K562 (cell line): ENCODE results near the gene RALGAPB. TPM values are rescaled to one million over a fixed set of nuclear protein-coding genes. Genes with fewer than 3 reads are reported as not detected.

Experiments used
- ATAC-seq: fragments of 200-7000 bp; cut with Tn5 transposase; 3 replicates; pipeline ENCODE4 v1.9.1; 2020; ENCODE audit warnings: moderate library complexity
- BruUV-seq: library from RNA; stranded (reverse); fragments of 400-500 nt; replicated peaks from 2 replicates; lab custom pipeline; 2021; lab: Mats Ljungman, UMichigan
- CTCF ChIA-PET: fragments of 300-600 bp; formaldehyde crosslinking; extraction: SDS; loops from one replicate; lab custom pipeline; 2021; ENCODE audit warnings: low intra/inter-chr PET ratio; lab: Yijun Ruan, JAX
- POLR2A ChIA-PET: fragments of 300-600, 350-650 bp; sonication (Branson Sonifier 250); formaldehyde crosslinking; extraction: SDS; loops from one replicate; lab custom pipeline; 2021; ENCODE audit warnings: antibody characterized with exemption, inconsistent platforms; lab: Yijun Ruan, JAX
- DNase-seq, 4 experiments: peaks; one replicate each; pipeline versions ENCODE4 v3.0.0 to v3.0.0-alpha.2; 2011 to 2018; ENCODE audit warnings: low spot score in 3 of 4, mixed read lengths in 3 of 4; ENCODE audit errors: extremely low read depth in 1 of 4
- FAIRE-seq: peaks from 2 replicates; lab custom pipeline; 2011; peaks lifted over from hg19 to GRCh38; lab: Jason Lieb, UNC
- H2AFZ ChIP-seq: 2 replicates; pipeline ENCODE4 v1.6.0; 2011; ENCODE audit warnings: low read depth, low read length, control low read depth, inconsistent platforms
- H3K27ac ChIP-seq: fragments of 200-600 bp; 3 replicates; pipeline ENCODE4 v1.8.0; 2011; ENCODE audit warnings: low read depth, mild to moderate bottlenecking, control low read depth, inconsistent platforms, low read length, moderate library complexity, mixed read lengths; ENCODE audit errors: extremely low read depth
- H3K27me3 ChIP-seq, 2 experiments: fragments of 300-600 bp in 1 of 2; 2 replicates in 1 of 2; 3 replicates in 1 of 2; pipeline versions ENCODE4 v1.6.0 to v1.8.0; 2011; ENCODE audit warnings: inconsistent platforms in 2 of 2, low read length in 2 of 2, mild to moderate bottlenecking in 1 of 2, mixed read lengths in 1 of 2, moderate library complexity in 1 of 2; ENCODE audit not compliant: control insufficient read depth in 2 of 2, insufficient read depth in 2 of 2
- H3K36me3 ChIP-seq: fragments of 300-600 bp; 3 replicates; pipeline ENCODE4 v1.8.0; 2011; ENCODE audit warnings: mild to moderate bottlenecking, low read length, inconsistent platforms; ENCODE audit not compliant: control insufficient read depth, insufficient read depth
- H3K4me1 ChIP-seq, 2 experiments: fragments of 200-600 bp in 1 of 2; replicated peaks in 1 of 2; 2 replicates in 1 of 2; 3 replicates in 1 of 2; pipeline versions ENCODE4 v1.5.1 to v1.8.0; 2011; ENCODE audit warnings: inconsistent platforms in 2 of 2, low read length in 2 of 2, mild to moderate bottlenecking in 1 of 2, mixed read lengths in 1 of 2, moderate library complexity in 1 of 2; ENCODE audit not compliant: control insufficient read depth in 2 of 2, insufficient read depth in 2 of 2
- H3K4me2 ChIP-seq: 2 replicates; pipeline ENCODE4 v1.6.1; 2011; ENCODE audit warnings: low read length, control low read depth, inconsistent platforms, mixed read lengths; ENCODE audit not compliant: insufficient read depth
- H3K4me3 ChIP-seq: fragments of 200-600 bp; sonication (generic), shearing (Covaris generic); 2 replicates; pipeline ENCODE4 v1.5.1; 2016; ENCODE audit warnings: control low read depth, inconsistent platforms
- H3K79me2 ChIP-seq: fragments of 200-600 bp; 3 replicates; pipeline ENCODE4 v1.8.0; 2011; ENCODE audit warnings: low read length, inconsistent platforms; ENCODE audit not compliant: control insufficient read depth, insufficient read depth
- H3K9ac ChIP-seq, 2 experiments: 2 replicates each; pipeline versions ENCODE4 v1.6.0 to v1.6.1; 2011; ENCODE audit warnings: low read depth in 2 of 2, low read length in 2 of 2, control low read depth in 1 of 2, inconsistent platforms in 1 of 2, mild to moderate bottlenecking in 1 of 2, mixed read lengths in 1 of 2; ENCODE audit not compliant: insufficient read depth in 1 of 2
- H3K9me1 ChIP-seq: one replicate; pipeline ENCODE4 v1.6.0; 2011; ENCODE audit warnings: inconsistent platforms, mild to moderate bottlenecking, low read length, moderate library complexity; ENCODE audit not compliant: control insufficient read depth, insufficient read depth
- H3K9me3 ChIP-seq: replicated peaks from 2 replicates; pipeline ENCODE4 v1.5.1; 2011; ENCODE audit warnings: low read depth, low read length, inconsistent platforms; ENCODE audit not compliant: control insufficient read depth, insufficient read depth
- H4K20me1 ChIP-seq: replicated peaks from 2 replicates; pipeline ENCODE4 v1.6.1; 2011; ENCODE audit warnings: low read length, inconsistent platforms, mixed read lengths; ENCODE audit not compliant: control insufficient read depth, insufficient read depth
- ARHGAP35 ChIP-seq: fragments of 450-650 bp; IDR thresholded peaks from 2 replicates; pipeline ENCODE4 v1.6.1; 2018; ENCODE audit not compliant: partially characterized antibody
- PHB2 ChIP-seq: fragments of 450-650 bp; IDR thresholded peaks from 2 replicates; pipeline ENCODE4 v1.6.1; 2017; ENCODE audit warnings: low read depth
- PRMT5 ChIP-seq: sonication (generic); formaldehyde crosslinking; IDR thresholded peaks from 2 replicates; pipeline ENCODE4 v1.5.0; 2020; ENCODE audit warnings: missing genetic modification reagents
- ZNF224 ChIP-seq: sonication (generic); formaldehyde crosslinking; IDR thresholded peaks from 2 replicates; pipeline ENCODE4 v1.8.0; 2022; ENCODE audit warnings: mild to moderate bottlenecking, missing genetic modification reagents
- ZNF551 ChIP-seq: fragments of 250-450 bp; sonication (Bioruptor Pico); IDR thresholded peaks from 2 replicates; pipeline ENCODE4 v1.5.0; 2021; ENCODE audit warnings: mild to moderate bottlenecking, moderate library complexity
- ZNF583 ChIP-seq: fragments of 250-450 bp; sonication (Bioruptor Pico); IDR thresholded peaks from 2 replicates; pipeline ENCODE4 v1.4.0; 2020
- in situ Hi-C: fragments of 300-500 bp; cut with MboI; formaldehyde crosslinking; loops from 4 replicates; pipeline ENCODE4 v1.15.0; 2018; ENCODE audit warnings: inconsistent platforms, mixed read lengths
- intact Hi-C: fragments of 100-400 bp; cut with micrococcal nuclease; formaldehyde crosslinking; loops from 2 replicates; pipeline ENCODE4 v1.14.2; 2022
- polyA plus RNA-seq, 8 experiments: library from polyadenylated mRNA; depleted of rRNA in 4 of 8; stranded (reverse) in 5 of 8; unstranded in 3 of 8; fragments of >200 nt; fragmentation: Nextera tagmentation in 2 of 8; fragmentation: Illumina TruSeq in 1 of 8; extraction: Ambion mirVana in 2 of 8; extraction: Trizol in 1 of 8; gene quantifications; 2 replicates each; pipeline versions ENCODE4 v1.2.1 to v1.2.3, GENCODE V29; 2011 to 2014; ENCODE audit warnings: inconsistent platforms in 1 of 8, missing spikeins in 1 of 8
- total RNA-seq, 7 experiments: library from RNA; depleted of rRNA in 6 of 7; stranded (reverse); fragments of >200 nt in 6 of 7; fragmentation: Illumina TruSeq in 2 of 7; extraction: Trizol in 2 of 7; gene quantifications; 2 replicates each; pipeline versions ENCODE4 v1.2.1 to v1.2.3, GENCODE V29; 2011 to 2021; ENCODE audit warnings: low replicate concordance in 1 of 7
- TF ChIP-seq, protein P1 (sequence below): fragments of 450-650 bp; IDR thresholded peaks from one replicate; pipeline ENCODE4 v1.6.1; 2018; ENCODE audit warnings: mild to moderate bottlenecking, moderate library complexity; ENCODE audit not compliant: partially characterized antibody
- TF ChIP-seq, protein P2 (sequence below): fragments of 250-450 bp; sonication (Bioruptor Pico); IDR thresholded peaks from 2 replicates; pipeline ENCODE4 v1.5.0; 2022; ENCODE audit warnings: mild to moderate bottlenecking
- TF ChIP-seq, protein P3 (sequence below): fragments of 450-650 bp; IDR thresholded peaks from 2 replicates; pipeline ENCODE4 v1.6.1; 2018; ENCODE audit warnings: mild to moderate bottlenecking, low read depth; ENCODE audit not compliant: partially characterized antibody

Gene RALGAPB
- total and polyA plus RNA-seq, 9 of the 15 experiments (the other 6 are each of a cell fraction or from before 2014, with no cell fraction given) = 4.3 to 25.6 (median 13.6) TPM

DNA sequence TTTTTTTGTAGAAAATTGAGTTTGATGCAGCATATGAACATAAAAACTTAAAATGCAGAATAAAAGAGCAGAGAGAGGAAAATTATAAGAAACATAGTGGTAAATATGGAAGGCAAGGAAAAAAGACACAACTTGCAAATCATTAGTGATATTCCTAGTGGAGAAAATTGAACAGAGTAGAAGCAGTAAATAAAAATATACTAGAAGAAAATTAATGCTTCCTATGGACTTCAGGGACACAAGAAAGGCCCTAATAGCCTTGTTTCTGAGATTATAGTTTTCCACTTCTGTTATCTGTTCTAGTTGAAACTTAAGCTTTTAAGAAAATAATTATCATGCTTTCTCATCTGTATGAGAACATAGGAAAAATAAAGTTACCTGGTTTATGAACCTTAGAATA is 82.8 kb downstream of the RALGAPB start:
- no TSS peak for BruUV-seq
- no peak for FAIRE-seq
- in situ Hi-C loops (no loop called here), intact Hi-C loops (no loop called here)
- H3K9me1 ChIP-seq = no peaks in the 10 kb centered on the region
- no peaks in the 10 kb centered on the region for H3K27me3 ChIP-seq
- ChIA-PET POLR2A (interaction anchor here (1.0 kb wide), 1 partner anchor 9 kb away, joined by 3 read pairs; no protein-coding TSS in a partner anchor), CTCF (no interaction called here)
- peak; percentile 93; the same call in 1 of the 2 replicates for TF ChIP-seq ZNF583 (CRISPR knock-in tag)
- TF ChIP-seq PHB2 = no peak
- TF ChIP-seq, protein P1, sequence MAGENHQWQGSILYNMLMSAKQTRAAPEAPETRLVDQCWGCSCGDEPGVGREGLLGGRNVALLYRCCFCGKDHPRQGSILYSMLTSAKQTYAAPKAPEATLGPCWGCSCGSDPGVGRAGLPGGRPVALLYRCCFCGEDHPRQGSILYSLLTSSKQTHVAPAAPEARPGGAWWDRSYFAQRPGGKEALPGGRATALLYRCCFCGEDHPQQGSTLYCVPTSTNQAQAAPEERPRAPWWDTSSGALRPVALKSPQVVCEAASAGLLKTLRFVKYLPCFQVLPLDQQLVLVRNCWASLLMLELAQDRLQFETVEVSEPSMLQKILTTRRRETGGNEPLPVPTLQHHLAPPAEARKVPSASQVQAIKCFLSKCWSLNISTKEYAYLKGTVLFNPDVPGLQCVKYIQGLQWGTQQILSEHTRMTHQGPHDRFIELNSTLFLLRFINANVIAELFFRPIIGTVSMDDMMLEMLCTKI = no peak
- no peak for TF ChIP-seq ZNF551
- TF ChIP-seq, protein P2, sequence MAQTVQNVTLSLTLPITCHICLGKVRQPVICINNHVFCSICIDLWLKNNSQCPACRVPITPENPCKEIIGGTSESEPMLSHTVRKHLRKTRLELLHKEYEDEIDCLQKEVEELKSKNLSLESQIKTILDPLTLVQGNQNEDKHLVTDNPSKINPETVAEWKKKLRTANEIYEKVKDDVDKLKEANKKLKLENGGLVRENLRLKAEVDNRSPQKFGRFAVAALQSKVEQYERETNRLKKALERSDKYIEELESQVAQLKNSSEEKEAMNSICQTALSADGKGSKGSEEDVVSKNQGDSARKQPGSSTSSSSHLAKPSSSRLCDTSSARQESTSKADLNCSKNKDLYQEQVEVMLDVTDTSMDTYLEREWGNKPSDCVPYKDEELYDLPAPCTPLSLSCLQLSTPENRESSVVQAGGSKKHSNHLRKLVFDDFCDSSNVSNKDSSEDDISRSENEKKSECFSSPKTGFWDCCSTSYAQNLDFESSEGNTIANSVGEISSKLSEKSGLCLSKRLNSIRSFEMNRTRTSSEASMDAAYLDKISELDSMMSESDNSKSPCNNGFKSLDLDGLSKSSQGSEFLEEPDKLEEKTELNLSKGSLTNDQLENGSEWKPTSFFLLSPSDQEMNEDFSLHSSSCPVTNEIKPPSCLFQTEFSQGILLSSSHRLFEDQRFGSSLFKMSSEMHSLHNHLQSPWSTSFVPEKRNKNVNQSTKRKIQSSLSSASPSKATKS (CRISPR knock-in tag) = no peak
- TF ChIP-seq, protein P3, sequence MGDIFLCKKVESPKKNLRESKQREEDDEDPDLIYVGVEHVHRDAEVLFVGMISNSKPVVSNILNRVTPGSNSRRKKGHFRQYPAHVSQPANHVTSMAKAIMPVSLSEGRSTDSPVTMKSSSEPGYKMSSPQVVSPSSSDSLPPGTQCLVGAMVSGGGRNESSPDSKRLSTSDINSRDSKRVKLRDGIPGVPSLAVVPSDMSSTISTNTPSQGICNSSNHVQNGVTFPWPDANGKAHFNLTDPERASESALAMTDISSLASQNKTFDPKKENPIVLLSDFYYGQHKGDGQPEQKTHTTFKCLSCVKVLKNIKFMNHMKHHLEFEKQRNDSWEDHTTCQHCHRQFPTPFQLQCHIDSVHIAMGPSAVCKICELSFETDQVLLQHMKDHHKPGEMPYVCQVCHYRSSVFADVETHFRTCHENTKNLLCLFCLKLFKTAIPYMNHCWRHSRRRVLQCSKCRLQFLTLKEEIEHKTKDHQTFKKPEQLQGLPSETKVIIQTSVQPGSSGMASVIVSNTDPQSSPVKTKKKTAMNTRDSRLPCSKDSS = no peak
- TF ChIP-seq PRMT5 = no peak
- no peak for TF ChIP-seq ARHGAP35
- TF ChIP-seq ZNF224 (CRISPR knock-in tag) = no peak
- no peak overlapping the region for H3K4me3 ChIP-seq
- no peak overlapping the region for H3K9ac ChIP-seq
- DNase-seq = no peak
- no peaks in the 10 kb centered on the region for H3K9me3 ChIP-seq
- no peak overlapping the region for H3K4me2 ChIP-seq
- no peak for ATAC-seq
- no peak overlapping the region for H2AFZ ChIP-seq
- no peaks in the 10 kb centered on the region for H4K20me1 ChIP-seq
- no peaks in the 10 kb centered on the region for H3K4me1 ChIP-seq
- no peaks in the 10 kb centered on the region for H3K79me2 ChIP-seq
- no peak overlapping the region for H3K27ac ChIP-seq
- H3K36me3 ChIP-seq = peaks cover 83% of the 10 kb centered on the region
